ENCODE data around the gene SPRN. TPM values are rescaled to one million over a fixed set of nuclear protein-coding genes. Genes with fewer than 3 reads are reported as not detected.

Gene SPRN
- total and polyA plus RNA-seq, 2 experiments from 2014 or later, result 0.31 TPM

DNA sequence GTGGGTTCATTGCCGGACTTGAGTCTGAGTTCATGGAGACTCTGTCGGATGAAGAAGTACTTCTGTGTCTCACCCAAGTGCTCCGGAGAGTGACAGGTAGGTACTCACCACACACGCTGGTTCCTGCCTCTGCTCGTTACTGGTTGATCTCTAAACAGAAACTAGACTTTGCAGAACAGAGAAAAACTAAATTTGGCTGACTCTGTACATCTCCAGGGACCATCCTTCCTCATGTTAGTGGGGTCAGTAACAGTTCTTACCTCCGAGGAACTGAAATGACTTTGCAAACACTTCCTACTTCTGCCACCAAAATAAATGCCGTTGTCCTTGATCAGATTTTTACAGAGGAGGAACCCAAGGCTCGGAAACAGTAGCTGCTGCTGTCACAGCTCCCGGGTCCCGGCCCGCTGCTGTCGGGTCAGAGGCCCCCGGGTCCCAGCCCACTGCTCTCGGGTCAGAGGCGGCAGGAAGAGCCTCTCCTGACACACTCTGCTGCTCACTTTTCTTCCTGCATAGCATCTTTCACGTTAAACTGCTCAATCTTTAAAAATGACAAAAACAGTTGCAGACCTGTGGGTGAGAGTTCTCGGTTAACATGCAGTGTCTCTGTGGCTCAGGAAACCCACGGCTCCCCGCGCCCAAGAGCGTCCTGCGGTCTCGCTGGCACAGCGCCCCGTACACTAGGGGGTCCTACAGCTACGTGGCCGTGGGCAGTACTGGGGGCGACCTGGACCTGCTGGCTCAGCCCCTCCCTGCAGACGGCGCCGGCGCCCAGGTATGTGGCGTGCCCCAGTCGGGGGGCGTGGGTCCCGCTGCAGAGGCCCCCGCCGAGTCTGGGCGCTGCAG, 35.2 kb downstream of the SPRN start:
- Histone ChIP-seq H3K4me3 (no peak overlapping the region), H3K9me2 (ENCODE audit: insufficient read depth) (no peaks in the 10 kb centered on the region), H3F3A (replicated peaks; ENCODE audit: low read depth) (no peaks in the 10 kb centered on the region), H3K27me3 (ENCODE audit: insufficient read depth) (no peaks in the 10 kb centered on the region), H3K79me2 (replicated peaks; ENCODE audit: insufficient read depth) (no peaks in the 10 kb centered on the region), H3K4me2 (no peak overlapping the region), H3K36me3 (ENCODE audit: insufficient read depth) (no peaks in the 10 kb centered on the region; the same call in 1 of the 2 replicates), H4K20me1 (replicated peaks; ENCODE audit: insufficient read depth) (no peaks in the 10 kb centered on the region), H2AFZ (no peak overlapping the region), H3K4me1 (ENCODE audit: insufficient read depth) (no peaks in the 10 kb centered on the region), H3K27ac (ENCODE audit: low read depth) (no peak overlapping the region)
- peaks cover 2% of the 10 kb centered on the region; the same call in 1 of the 3 replicates for H3K4me1 Mint-ChIP-seq
- TF ChIP-seq JUNB (IDR thresholded peaks at IDR 0.05; ENCODE audit: unreplicated experiment), result no peak
- TF ChIP-seq STAT1 (IDR thresholded peaks at IDR 0.05; ENCODE audit: unreplicated experiment), result no peak
- TF ChIP-seq, protein P1, sequence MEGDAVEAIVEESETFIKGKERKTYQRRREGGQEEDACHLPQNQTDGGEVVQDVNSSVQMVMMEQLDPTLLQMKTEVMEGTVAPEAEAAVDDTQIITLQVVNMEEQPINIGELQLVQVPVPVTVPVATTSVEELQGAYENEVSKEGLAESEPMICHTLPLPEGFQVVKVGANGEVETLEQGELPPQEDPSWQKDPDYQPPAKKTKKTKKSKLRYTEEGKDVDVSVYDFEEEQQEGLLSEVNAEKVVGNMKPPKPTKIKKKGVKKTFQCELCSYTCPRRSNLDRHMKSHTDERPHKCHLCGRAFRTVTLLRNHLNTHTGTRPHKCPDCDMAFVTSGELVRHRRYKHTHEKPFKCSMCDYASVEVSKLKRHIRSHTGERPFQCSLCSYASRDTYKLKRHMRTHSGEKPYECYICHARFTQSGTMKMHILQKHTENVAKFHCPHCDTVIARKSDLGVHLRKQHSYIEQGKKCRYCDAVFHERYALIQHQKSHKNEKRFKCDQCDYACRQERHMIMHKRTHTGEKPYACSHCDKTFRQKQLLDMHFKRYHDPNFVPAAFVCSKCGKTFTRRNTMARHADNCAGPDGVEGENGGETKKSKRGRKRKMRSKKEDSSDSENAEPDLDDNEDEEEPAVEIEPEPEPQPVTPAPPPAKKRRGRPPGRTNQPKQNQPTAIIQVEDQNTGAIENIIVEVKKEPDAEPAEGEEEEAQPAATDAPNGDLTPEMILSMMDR (conservative IDR thresholded peaks at IDR 0.05; ENCODE audit: low read depth in 2 of 2), result no peak
- TF ChIP-seq, protein P2, sequence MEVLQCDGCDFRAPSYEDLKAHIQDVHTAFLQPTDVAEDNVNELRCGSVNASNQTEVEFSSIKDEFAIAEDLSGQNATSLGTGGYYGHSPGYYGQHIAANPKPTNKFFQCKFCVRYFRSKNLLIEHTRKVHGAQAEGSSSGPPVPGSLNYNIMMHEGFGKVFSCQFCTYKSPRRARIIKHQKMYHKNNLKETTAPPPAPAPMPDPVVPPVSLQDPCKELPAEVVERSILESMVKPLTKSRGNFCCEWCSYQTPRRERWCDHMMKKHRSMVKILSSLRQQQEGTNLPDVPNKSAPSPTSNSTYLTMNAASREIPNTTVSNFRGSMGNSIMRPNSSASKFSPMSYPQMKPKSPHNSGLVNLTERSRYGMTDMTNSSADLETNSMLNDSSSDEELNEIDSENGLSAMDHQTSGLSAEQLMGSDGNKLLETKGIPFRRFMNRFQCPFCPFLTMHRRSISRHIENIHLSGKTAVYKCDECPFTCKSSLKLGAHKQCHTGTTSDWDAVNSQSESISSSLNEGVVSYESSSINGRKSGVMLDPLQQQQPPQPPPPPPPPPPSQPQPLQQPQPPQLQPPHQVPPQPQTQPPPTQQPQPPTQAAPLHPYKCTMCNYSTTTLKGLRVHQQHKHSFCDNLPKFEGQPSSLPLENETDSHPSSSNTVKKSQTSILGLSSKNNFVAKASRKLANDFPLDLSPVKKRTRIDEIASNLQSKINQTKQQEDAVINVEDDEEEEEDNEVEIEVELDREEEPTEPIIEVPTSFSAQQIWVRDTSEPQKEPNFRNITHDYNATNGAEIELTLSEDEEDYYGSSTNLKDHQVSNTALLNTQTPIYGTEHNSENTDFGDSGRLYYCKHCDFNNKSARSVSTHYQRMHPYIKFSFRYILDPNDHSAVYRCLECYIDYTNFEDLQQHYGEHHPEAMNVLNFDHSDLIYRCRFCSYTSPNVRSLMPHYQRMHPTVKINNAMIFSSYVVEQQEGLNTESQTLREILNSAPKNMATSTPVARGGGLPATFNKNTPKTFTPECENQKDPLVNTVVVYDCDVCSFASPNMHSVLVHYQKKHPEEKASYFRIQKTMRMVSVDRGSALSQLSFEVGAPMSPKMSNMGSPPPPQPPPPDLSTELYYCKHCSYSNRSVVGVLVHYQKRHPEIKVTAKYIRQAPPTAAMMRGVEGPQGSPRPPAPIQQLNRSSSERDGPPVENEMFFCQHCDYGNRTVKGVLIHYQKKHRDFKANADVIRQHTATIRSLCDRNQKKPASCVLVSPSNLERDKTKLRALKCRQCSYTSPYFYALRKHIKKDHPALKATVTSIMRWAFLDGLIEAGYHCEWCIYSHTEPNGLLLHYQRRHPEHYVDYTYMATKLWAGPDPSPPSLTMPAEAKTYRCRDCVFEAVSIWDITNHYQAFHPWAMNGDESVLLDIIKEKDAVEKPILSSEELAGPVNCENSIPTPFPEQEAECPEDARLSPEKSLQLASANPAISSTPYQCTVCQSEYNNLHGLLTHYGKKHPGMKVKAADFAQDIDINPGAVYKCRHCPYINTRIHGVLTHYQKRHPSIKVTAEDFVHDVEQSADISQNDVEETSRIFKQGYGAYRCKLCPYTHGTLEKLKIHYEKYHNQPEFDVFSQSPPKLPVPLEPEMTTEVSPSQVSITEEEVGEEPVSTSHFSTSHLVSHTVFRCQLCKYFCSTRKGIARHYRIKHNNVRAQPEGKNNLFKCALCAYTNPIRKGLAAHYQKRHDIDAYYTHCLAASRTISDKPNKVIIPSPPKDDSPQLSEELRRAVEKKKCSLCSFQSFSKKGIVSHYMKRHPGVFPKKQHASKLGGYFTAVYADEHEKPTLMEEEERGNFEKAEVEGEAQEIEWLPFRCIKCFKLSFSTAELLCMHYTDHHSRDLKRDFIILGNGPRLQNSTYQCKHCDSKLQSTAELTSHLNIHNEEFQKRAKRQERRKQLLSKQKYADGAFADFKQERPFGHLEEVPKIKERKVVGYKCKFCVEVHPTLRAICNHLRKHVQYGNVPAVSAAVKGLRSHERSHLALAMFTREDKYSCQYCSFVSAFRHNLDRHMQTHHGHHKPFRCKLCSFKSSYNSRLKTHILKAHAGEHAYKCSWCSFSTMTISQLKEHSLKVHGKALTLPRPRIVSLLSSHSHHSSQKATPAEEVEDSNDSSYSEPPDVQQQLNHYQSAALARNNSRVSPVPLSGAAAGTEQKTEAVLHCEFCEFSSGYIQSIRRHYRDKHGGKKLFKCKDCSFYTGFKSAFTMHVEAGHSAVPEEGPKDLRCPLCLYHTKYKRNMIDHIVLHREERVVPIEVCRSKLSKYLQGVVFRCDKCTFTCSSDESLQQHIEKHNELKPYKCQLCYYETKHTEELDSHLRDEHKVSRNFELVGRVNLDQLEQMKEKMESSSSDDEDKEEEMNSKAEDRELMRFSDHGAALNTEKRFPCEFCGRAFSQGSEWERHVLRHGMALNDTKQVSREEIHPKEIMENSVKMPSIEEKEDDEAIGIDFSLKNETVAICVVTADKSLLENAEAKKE (CRISPR knock-in tag; IDR thresholded peaks at IDR 0.05), result no peak
- TF ChIP-seq EZH2phosphoT487 (IDR thresholded peaks at IDR 0.05; ENCODE audit: unreplicated experiment), result no peak
- TF ChIP-seq, protein P3, sequence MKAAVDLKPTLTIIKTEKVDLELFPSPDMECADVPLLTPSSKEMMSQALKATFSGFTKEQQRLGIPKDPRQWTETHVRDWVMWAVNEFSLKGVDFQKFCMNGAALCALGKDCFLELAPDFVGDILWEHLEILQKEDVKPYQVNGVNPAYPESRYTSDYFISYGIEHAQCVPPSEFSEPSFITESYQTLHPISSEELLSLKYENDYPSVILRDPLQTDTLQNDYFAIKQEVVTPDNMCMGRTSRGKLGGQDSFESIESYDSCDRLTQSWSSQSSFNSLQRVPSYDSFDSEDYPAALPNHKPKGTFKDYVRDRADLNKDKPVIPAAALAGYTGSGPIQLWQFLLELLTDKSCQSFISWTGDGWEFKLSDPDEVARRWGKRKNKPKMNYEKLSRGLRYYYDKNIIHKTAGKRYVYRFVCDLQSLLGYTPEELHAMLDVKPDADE (IDR thresholded peaks at IDR 0.05), result no peak
- TF ChIP-seq NANOG (IDR thresholded peaks at IDR 0.05; ENCODE audit: borderline replicate concordance), result no peak
- TF ChIP-seq EZH2 (IDR thresholded peaks at IDR 0.05; ENCODE audit: low read depth, unreplicated experiment), result no peak
- TF ChIP-seq CREB1 (CRISPR knock-in tag; IDR thresholded peaks at IDR 0.05; ENCODE audit: low read depth), result no peak
- no peak for TF ChIP-seq ZNF114 (CRISPR knock-in tag; IDR thresholded peaks at IDR 0.05)
- TF ChIP-seq ZNF331 (CRISPR knock-in tag; IDR thresholded peaks at IDR 0.05; ENCODE audit: low read depth), result no peak
- no peak for TF ChIP-seq POLR2AphosphoS5 (IDR thresholded peaks at IDR 0.05; ENCODE audit: low read depth)
- TF ChIP-seq, protein P4, sequence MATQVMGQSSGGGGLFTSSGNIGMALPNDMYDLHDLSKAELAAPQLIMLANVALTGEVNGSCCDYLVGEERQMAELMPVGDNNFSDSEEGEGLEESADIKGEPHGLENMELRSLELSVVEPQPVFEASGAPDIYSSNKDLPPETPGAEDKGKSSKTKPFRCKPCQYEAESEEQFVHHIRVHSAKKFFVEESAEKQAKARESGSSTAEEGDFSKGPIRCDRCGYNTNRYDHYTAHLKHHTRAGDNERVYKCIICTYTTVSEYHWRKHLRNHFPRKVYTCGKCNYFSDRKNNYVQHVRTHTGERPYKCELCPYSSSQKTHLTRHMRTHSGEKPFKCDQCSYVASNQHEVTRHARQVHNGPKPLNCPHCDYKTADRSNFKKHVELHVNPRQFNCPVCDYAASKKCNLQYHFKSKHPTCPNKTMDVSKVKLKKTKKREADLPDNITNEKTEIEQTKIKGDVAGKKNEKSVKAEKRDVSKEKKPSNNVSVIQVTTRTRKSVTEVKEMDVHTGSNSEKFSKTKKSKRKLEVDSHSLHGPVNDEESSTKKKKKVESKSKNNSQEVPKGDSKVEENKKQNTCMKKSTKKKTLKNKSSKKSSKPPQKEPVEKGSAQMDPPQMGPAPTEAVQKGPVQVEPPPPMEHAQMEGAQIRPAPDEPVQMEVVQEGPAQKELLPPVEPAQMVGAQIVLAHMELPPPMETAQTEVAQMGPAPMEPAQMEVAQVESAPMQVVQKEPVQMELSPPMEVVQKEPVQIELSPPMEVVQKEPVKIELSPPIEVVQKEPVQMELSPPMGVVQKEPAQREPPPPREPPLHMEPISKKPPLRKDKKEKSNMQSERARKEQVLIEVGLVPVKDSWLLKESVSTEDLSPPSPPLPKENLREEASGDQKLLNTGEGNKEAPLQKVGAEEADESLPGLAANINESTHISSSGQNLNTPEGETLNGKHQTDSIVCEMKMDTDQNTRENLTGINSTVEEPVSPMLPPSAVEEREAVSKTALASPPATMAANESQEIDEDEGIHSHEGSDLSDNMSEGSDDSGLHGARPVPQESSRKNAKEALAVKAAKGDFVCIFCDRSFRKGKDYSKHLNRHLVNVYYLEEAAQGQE (IDR thresholded peaks at IDR 0.05; ENCODE audit: unreplicated experiment), result no peak
- H3K27me3 Mint-ChIP-seq (ENCODE audit: insufficient read depth, low read depth, poor library complexity), result no peaks in the 10 kb centered on the region
- DNase-seq (ENCODE audit: low spot score), result no peak
- H3K36me3 Mint-ChIP-seq (ENCODE audit: low read depth), result 0 out of 3 replicates have a peak, but pooled peaks cover 3% of the 10 kb centered on the region
- H3K4me3 Mint-ChIP-seq, result no peak overlapping the region
- ATAC-seq, result no peak
- no peak overlapping the region for H3K27ac Mint-ChIP-seq
- no peaks in the 10 kb centered on the region for H3K9me3 Mint-ChIP-seq

Data from GM23338 (cell line).